H9 (cell line): ENCODE results near the gene TRIO. TPM values are rescaled to one million over a fixed set of nuclear protein-coding genes. Genes with fewer than 3 reads are reported as not detected.

Experiments used
- DNase-seq: peaks from one replicate; pipeline ENCODE4 v3.0.0-alpha.2; 2017
- H2AFZ ChIP-seq: one replicate; pipeline ENCODE4 v1.6.1; 2013; ENCODE audit warnings: mild to moderate bottlenecking, low read length, control low read depth, moderate library complexity
- H2AK5ac ChIP-seq: 2 replicates; pipeline ENCODE4 v1.6.1; 2013; ENCODE audit warnings: low read length, control low read depth, mixed read lengths; ENCODE audit not compliant: insufficient read length
- H2BK120ac ChIP-seq: one replicate; pipeline ENCODE4 v1.6.1; 2013; ENCODE audit warnings: low read depth, mild to moderate bottlenecking, low read length, control low read depth, inconsistent platforms; ENCODE audit not compliant: poor library complexity, severe bottlenecking
- H2BK12ac ChIP-seq: 2 replicates; pipeline ENCODE4 v1.6.1; 2013; ENCODE audit warnings: low read length, control low read depth, mixed read lengths, low read depth; ENCODE audit not compliant: insufficient read length
- H2BK15ac ChIP-seq: 2 replicates; pipeline ENCODE4 v1.6.1; 2013; ENCODE audit warnings: low read depth, low read length, control low read depth
- H2BK20ac ChIP-seq: one replicate; pipeline ENCODE4 v1.6.1; 2013; ENCODE audit warnings: low read depth, mild to moderate bottlenecking, low read length, control low read depth, inconsistent platforms; ENCODE audit not compliant: poor library complexity, severe bottlenecking
- H2BK5ac ChIP-seq: 2 replicates; pipeline ENCODE4 v1.6.1; 2013; ENCODE audit warnings: low read length, control low read depth, mixed read lengths; ENCODE audit not compliant: insufficient read length
- H3K14ac ChIP-seq: 2 replicates; pipeline ENCODE4 v1.6.1; 2013; ENCODE audit warnings: low read length, control low read depth; ENCODE audit not compliant: insufficient read depth
- H3K18ac ChIP-seq: 2 replicates; pipeline ENCODE4 v1.6.1; 2013; ENCODE audit warnings: low read depth, mild to moderate bottlenecking, mixed read lengths, low read length, control low read depth; ENCODE audit not compliant: insufficient read length
- H3K23ac ChIP-seq: 2 replicates; pipeline ENCODE4 v1.6.1; 2013; ENCODE audit warnings: low read length, control low read depth, mixed read lengths, low read depth; ENCODE audit not compliant: insufficient read length
- H3K23me2 ChIP-seq: 2 replicates; pipeline ENCODE4 v1.6.1; 2013; ENCODE audit warnings: low read depth, mild to moderate bottlenecking, mixed read lengths, low read length, control low read depth; ENCODE audit not compliant: insufficient read length, poor library complexity, severe bottlenecking
- H3K27ac ChIP-seq: 2 replicates; pipeline ENCODE4 v1.5.1; 2013; ENCODE audit warnings: low read length, control low read depth, mixed read lengths, low read depth; ENCODE audit not compliant: insufficient read length
- H3K27me3 ChIP-seq: 2 replicates; pipeline ENCODE4 v1.6.1; 2013; ENCODE audit warnings: low read length, control low read depth, inconsistent platforms; ENCODE audit not compliant: insufficient read depth
- H3K4ac ChIP-seq: 2 replicates; pipeline ENCODE4 v1.6.1; 2013; ENCODE audit warnings: low read depth, mild to moderate bottlenecking, control low read depth, inconsistent platforms, low read length, moderate library complexity
- H3K4me1 ChIP-seq: 2 replicates; pipeline ENCODE4 v1.6.1; 2013; ENCODE audit warnings: low read length, control low read depth, inconsistent platforms; ENCODE audit not compliant: insufficient read depth
- H3K4me2 ChIP-seq: 2 replicates; pipeline ENCODE4 v1.6.1; 2013; ENCODE audit warnings: low read length, control low read depth, mixed read lengths; ENCODE audit not compliant: insufficient read length, insufficient read depth
- H3K56ac ChIP-seq: 2 replicates; pipeline ENCODE4 v1.6.1; 2013; ENCODE audit warnings: low read depth, mild to moderate bottlenecking, mixed read lengths, low read length, control low read depth; ENCODE audit not compliant: insufficient read length
- H3K79me1 ChIP-seq: 2 replicates; pipeline ENCODE4 v1.6.1; 2013; ENCODE audit warnings: low read depth, mild to moderate bottlenecking, moderate library complexity, low read length, control low read depth, inconsistent platforms; ENCODE audit not compliant: insufficient read depth, poor library complexity, severe bottlenecking
- H3K79me2 ChIP-seq: 2 replicates; pipeline ENCODE4 v1.6.1; 2013; ENCODE audit warnings: low read length, control low read depth, inconsistent platforms; ENCODE audit not compliant: insufficient read depth
- H3K9ac ChIP-seq: 2 replicates; pipeline ENCODE4 v1.6.1; 2013; ENCODE audit warnings: low read length, control low read depth, mixed read lengths; ENCODE audit not compliant: insufficient read length; ENCODE audit errors: extremely low read depth
- H3K9me3 ChIP-seq: one replicate; pipeline ENCODE4 v1.6.1; 2013; ENCODE audit warnings: low read depth, low read length, inconsistent platforms; ENCODE audit not compliant: control insufficient read depth
- H3T11ph ChIP-seq: one replicate; pipeline ENCODE4 v1.6.1; 2013; ENCODE audit warnings: mild to moderate bottlenecking, low read length, control low read depth, inconsistent platforms
- H4K20me1 ChIP-seq: one replicate; pipeline ENCODE4 v1.6.1; 2013; ENCODE audit not compliant: control insufficient read depth, insufficient read length, insufficient read depth
- H4K5ac ChIP-seq: 2 replicates; pipeline ENCODE4 v1.6.1; 2013; ENCODE audit warnings: low read depth, mild to moderate bottlenecking, mixed read lengths, low read length, control low read depth; ENCODE audit not compliant: insufficient read length
- H4K8ac ChIP-seq: replicated peaks from 2 replicates; pipeline ENCODE4 v1.6.1; 2013; ENCODE audit warnings: low read length, control low read depth, mixed read lengths, low read depth; ENCODE audit not compliant: insufficient read length
- H4K91ac ChIP-seq: 2 replicates; pipeline ENCODE4 v1.6.1; 2013; ENCODE audit warnings: low read depth, mild to moderate bottlenecking, moderate library complexity, mixed read lengths, low read length, control low read depth; ENCODE audit not compliant: insufficient read length
- H3K27ac Mint-ChIP-seq, 3 experiments: 2 replicates in 2 of 3; 3 replicates in 1 of 3; pipeline ENCODE4 v1.8.0; 2020 to 2021; ENCODE audit warnings: mixed read lengths in 3 of 3, mild to moderate bottlenecking in 1 of 3, moderate library complexity in 1 of 3
- H3K27me3 Mint-ChIP-seq: 2 replicates; pipeline ENCODE4 v1.8.0; 2021; ENCODE audit warnings: low read depth, mild to moderate bottlenecking, moderate library complexity, mixed read lengths
- H3K36me3 Mint-ChIP-seq, 3 experiments: 2 replicates in 2 of 3; 3 replicates in 1 of 3; pipeline ENCODE4 v1.8.0; 2020 to 2021; ENCODE audit warnings: low read depth in 3 of 3, mixed read lengths in 3 of 3; ENCODE audit not compliant: insufficient read depth in 1 of 3
- H3K4me1 Mint-ChIP-seq, 2 experiments: 2 replicates each; pipeline ENCODE4 v1.8.0; 2020; ENCODE audit warnings: mixed read lengths in 2 of 2
- H3K4me3 Mint-ChIP-seq, 2 experiments: 2 replicates in 1 of 2; 3 replicates in 1 of 2; pipeline ENCODE4 v1.8.0; 2020 to 2021; ENCODE audit warnings: mild to moderate bottlenecking in 2 of 2, mixed read lengths in 2 of 2, moderate library complexity in 1 of 2
- H3K9me3 Mint-ChIP-seq, 2 experiments: 2 replicates in 1 of 2; 3 replicates in 1 of 2; pipeline ENCODE4 v1.8.0; 2020; ENCODE audit warnings: mild to moderate bottlenecking in 2 of 2, mixed read lengths in 2 of 2, moderate library complexity in 1 of 2
- CTCF ChIP-seq: fragments of 200-600 bp; sonication (generic); conservative IDR thresholded peaks from 3 replicates; pipeline ENCODE4 v1.8.0; 2021; ENCODE audit warnings: antibody characterized with exemption, mild to moderate bottlenecking
- WGBS: extraction: QIAGEN DNeasy Blood & Tissue Kit; methylation state at CpG from one replicate; pipeline ENCODE4 v1.1.7; 2013; ENCODE audit warnings: missing lambda C conversion rate, low lambda C conversion rate, mixed read lengths; ENCODE audit not compliant: insufficient read length; ENCODE audit errors: extremely low coverage; 5-methylcytosine and 5-hydroxymethylcytosine counted together
- total RNA-seq: library from RNA; stranded (reverse); gene quantifications from 2 replicates; pipeline ENCODE4 v1.2.1, GENCODE V29; 2021

The TRIO gene
- total RNA-seq, 1 experiment from 2014 or later = 87.8 TPM

GRCh38 chr5:14305045-14305444, 161.9 kb downstream of the TRIO start:
- Histone ChIP-seq H3K4me2 (no peak overlapping the region), H4K91ac (no peak overlapping the region), H3K9me3 (no peaks in the 10 kb centered on the region), H4K8ac (no peak overlapping the region), H3K27me3 (no peaks in the 10 kb centered on the region), H3K18ac (no peak overlapping the region), H3K4me1 (no peaks in the 10 kb centered on the region), H2BK5ac (no peak overlapping the region), H2AFZ (no peak overlapping the region), H3T11ph (no peak overlapping the region), H3K79me1 (no peaks in the 10 kb centered on the region), H3K56ac (no peak overlapping the region), H2AK5ac (no peak overlapping the region), H3K23me2 (no peaks in the 10 kb centered on the region), H3K27ac (no peak overlapping the region), H2BK20ac (no peak overlapping the region), H3K9ac (no peak overlapping the region), H3K23ac (no peak overlapping the region), H4K5ac (no peak overlapping the region), H3K79me2 (no peaks in the 10 kb centered on the region), H3K14ac (no peak overlapping the region), H2BK15ac (no peak overlapping the region), H3K4ac (no peak overlapping the region), H2BK120ac (no peak overlapping the region), H4K20me1 (no peaks in the 10 kb centered on the region), H2BK12ac (no peak overlapping the region)
- Mint-ChIP-seq H3K36me3 (peaks cover 27 to 62% (median 33%) of the 10 kb centered on the region in 3 experiments; a peak in 6 of 7 replicates), H3K9me3 (no peaks in the 10 kb centered on the region), H3K27ac (no peak overlapping the region), H3K4me1 (no peaks in the 10 kb centered on the region), H3K27me3 (no peaks in the 10 kb centered on the region), H3K4me3 (no peak overlapping the region)
- no peak for DNase-seq
- no CpG with 5 or more reads among the region's 7 CpGs for WGBS
- TF ChIP-seq CTCF = no peak
